ENCODE data around the gene ASPSCR1.

DNA sequence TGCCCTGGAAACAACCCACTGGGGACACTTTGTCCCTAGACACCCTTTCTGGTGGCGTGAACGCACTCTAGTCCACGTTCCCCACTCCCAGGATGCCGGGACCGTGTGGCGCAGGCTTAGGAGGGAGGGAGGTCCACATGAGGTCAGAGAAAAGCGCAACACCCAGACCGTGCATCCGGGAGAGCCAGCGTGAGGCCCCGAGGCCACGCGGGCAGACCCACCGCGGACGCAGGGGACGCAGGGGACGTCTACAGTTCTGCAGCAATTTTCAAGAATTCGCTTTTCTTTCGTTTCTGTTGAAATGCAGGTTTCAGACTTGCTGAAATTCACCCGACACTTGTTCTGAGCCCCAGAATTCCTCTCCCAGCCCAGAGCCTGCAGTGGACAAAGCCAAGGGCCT lies 69.5 kb downstream of the ASPSCR1 start:
- TF ChIP-seq, protein P1, sequence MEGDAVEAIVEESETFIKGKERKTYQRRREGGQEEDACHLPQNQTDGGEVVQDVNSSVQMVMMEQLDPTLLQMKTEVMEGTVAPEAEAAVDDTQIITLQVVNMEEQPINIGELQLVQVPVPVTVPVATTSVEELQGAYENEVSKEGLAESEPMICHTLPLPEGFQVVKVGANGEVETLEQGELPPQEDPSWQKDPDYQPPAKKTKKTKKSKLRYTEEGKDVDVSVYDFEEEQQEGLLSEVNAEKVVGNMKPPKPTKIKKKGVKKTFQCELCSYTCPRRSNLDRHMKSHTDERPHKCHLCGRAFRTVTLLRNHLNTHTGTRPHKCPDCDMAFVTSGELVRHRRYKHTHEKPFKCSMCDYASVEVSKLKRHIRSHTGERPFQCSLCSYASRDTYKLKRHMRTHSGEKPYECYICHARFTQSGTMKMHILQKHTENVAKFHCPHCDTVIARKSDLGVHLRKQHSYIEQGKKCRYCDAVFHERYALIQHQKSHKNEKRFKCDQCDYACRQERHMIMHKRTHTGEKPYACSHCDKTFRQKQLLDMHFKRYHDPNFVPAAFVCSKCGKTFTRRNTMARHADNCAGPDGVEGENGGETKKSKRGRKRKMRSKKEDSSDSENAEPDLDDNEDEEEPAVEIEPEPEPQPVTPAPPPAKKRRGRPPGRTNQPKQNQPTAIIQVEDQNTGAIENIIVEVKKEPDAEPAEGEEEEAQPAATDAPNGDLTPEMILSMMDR (IDR thresholded peaks at IDR 0.05 in 4 of 5, conservative IDR thresholded peaks at IDR 0.05 in 1 of 5) = no peak
- no peak for TF ChIP-seq POLR2A (IDR thresholded peaks at IDR 0.05)
